ENCODE measurements around the gene KIAA1958. TPM values are rescaled to one million over a fixed set of nuclear protein-coding genes. Genes with fewer than 3 reads are reported as not detected.

Gene KIAA1958
- total and polyA plus RNA-seq, 2 of the 4 experiments (the other 2 are of a cell fraction) = 0.65 to 1.8 TPM

DNA sequence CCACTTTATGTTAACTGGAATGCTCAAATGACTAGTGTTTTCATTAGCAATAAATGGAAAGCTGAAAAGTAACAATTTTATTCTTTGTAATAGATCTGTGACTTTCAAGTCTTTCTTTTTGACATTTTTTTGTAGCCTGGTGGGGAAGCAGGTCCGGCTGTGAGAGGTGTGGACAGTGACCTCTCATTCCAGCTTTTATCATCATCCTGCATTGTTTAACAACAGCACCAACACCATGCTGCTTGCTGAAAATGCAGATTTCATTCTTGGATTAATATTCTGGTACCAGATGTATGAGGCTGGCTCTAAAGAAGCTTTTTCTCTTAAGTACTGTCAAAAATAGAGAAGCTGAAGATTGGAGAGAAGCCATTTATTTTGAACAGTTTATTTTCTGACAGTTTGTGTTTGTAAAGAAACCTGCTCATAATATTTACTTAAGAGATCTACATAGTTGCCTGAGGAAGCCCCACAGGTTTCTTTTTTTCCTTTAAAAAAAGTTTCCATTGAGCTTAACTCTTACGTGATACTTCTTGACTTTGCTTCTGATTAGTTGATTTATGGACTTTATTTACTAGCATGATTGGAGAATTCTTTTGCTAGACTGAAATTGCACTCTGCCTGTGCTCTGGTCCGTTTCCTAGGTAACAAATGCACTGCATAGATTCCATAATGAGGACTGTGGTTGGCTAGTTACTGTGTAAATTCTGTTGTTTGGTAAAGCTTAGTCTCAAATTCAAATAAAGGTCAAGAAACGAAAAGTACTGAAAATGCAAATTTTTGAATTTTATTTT, 3.4 kb downstream of the KIAA1958 start:
- peaks cover 5% of the 10 kb centered on the region for H3K9me1 ChIP-seq (ENCODE audit: insufficient read depth, low read length)
- H2BK5ac ChIP-seq (ENCODE audit: low read depth, low read length, poor library complexity, severe bottlenecking) = no peak overlapping the region
- dilution Hi-C loops (cut with HindIII; ENCODE audit: low sequenced_read_pairs, unreplicated experiment) (no loop called here), intact Hi-C loops (cut with micrococcal nuclease) (loop anchor here (5.0 to 10.0 kb wide), 2 partner anchors 67 to 135 kb away; no protein-coding TSS in a partner anchor), in situ Hi-C loops (cut with MboI; ENCODE audit: low sequenced_read_pairs) (no loop called here)
- H2BK20ac ChIP-seq (ENCODE audit: low read depth, low read length) = no peak overlapping the region
- no peak overlapping the region for H2BK120ac ChIP-seq (ENCODE audit: low read depth, low read length)
- H3K18ac ChIP-seq (ENCODE audit: low read depth, low read length) = no peak overlapping the region
- no peak overlapping the region for H3K4ac ChIP-seq (ENCODE audit: low read depth, low read length)
- peaks cover 6% of the 10 kb centered on the region; the same call in 1 of the 2 replicates for H3K4me1 ChIP-seq (ENCODE audit: control insufficient read depth, insufficient read depth, low read length)
- H3K27ac ChIP-seq (ENCODE audit: insufficient read depth, low read length) = no peak overlapping the region
- peaks cover 3% of the 10 kb centered on the region; the same call in 1 of the 2 replicates for H3K36me3 ChIP-seq (ENCODE audit: control insufficient read depth, insufficient read depth, low read length)
- peaks cover 7% of the 10 kb centered on the region for H3K9me3 ChIP-seq (ENCODE audit: control insufficient read depth, insufficient read depth, low read length)
- no peak overlapping the region for H4K8ac ChIP-seq (ENCODE audit: low read depth in 2 of 2, low read length in 2 of 2)
- no peak overlapping the region for H3K4me2 ChIP-seq (ENCODE audit: low read depth, low read length)
- H4K20me1 ChIP-seq (ENCODE audit: insufficient read depth, low read length) = no peaks in the 10 kb centered on the region; the same call in 1 of the 2 replicates
- H4K91ac ChIP-seq (ENCODE audit: insufficient read depth, low read depth, low read length) = no peak overlapping the region
- no peak overlapping the region for H4K5ac ChIP-seq (ENCODE audit: low read depth, low read length)
- BruUV-seq (replicated peaks) = no TSS peak
- H3K79me1 ChIP-seq (ENCODE audit: low read depth in 1 of 2, low read length in 2 of 2) = peaks cover 7 to 19% of the 10 kb centered on the region in 2 experiments; a peak in 3 of 4 replicates
- H3K4me3 ChIP-seq (ENCODE audit: insufficient read depth, low read depth, low read length) = no peak overlapping the region
- no peaks in the 10 kb centered on the region for H3K27me3 ChIP-seq (ENCODE audit: control insufficient read depth, insufficient read depth, low read length)
- no peak overlapping the region for H2BK15ac ChIP-seq (ENCODE audit: low read depth, low read length)
- no peak overlapping the region for H3K9ac ChIP-seq (ENCODE audit: low read depth, low read length)
- no peak for DNase-seq
- no peak overlapping the region for H3K23ac ChIP-seq (ENCODE audit: low read depth, low read length)
- no CpG with 5 or more reads among the region's 4 CpGs for WGBS, 2 experiments (ENCODE audit: extremely low coverage in 2 of 2, insufficient read length in 1 of 2)
- no peak for ATAC-seq (ENCODE audit: low read depth)
- POLR2A ChIA-PET (ENCODE audit: unreplicated experiment) = no interaction called here
- H2AK9ac ChIP-seq (replicated peaks; ENCODE audit: low read depth, low read length, poor library complexity) = no peak overlapping the region
- CTCF ChIA-PET = interaction anchor here (0.6 to 1.2 kb wide), 2 partner anchors 8 to 91 kb away, joined by 3 read pairs; no protein-coding TSS in a partner anchor
- H2AK5ac ChIP-seq (ENCODE audit: low read depth, low read length) = no peak overlapping the region
- no peak overlapping the region for H3K14ac ChIP-seq (replicated peaks; ENCODE audit: low read depth, low read length)
- H2AFZ ChIP-seq (replicated peaks; ENCODE audit: low read length, poor library complexity) = no peak overlapping the region
- H3K56ac ChIP-seq (ENCODE audit: extremely low read depth, insufficient read depth, low read length) = no peak overlapping the region
- TF ChIP-seq FOS (IDR thresholded peaks at IDR 0.05; ENCODE audit: low read depth, low read length) (no peak), POLR2A (IDR thresholded peaks at IDR 0.05; ENCODE audit: low read depth, low read length) (no peak), SMC3 (IDR thresholded peaks at IDR 0.05; ENCODE audit: low read depth, low read length) (no peak), MXI1 (IDR thresholded peaks at IDR 0.05; ENCODE audit: borderline replicate concordance, low read depth, low read length) (no peak), BHLHE40 (IDR thresholded peaks at IDR 0.05; ENCODE audit: low read depth, low read length) (no peak), NFE2L2 (IDR thresholded peaks at IDR 0.05; ENCODE audit: low read depth, low read length) (no peak), RCOR1 (IDR thresholded peaks at IDR 0.05; ENCODE audit: insufficient replicate concordance, low read length) (no peak), RFX5 (IDR thresholded peaks at IDR 0.05; ENCODE audit: low read depth, low read length) (no peak), CEBPB (IDR thresholded peaks at IDR 0.05; ENCODE audit: low read depth, low read length) (no peak), MAFK (IDR thresholded peaks at IDR 0.05; ENCODE audit: low read depth, low read length) (no peak), MAZ (IDR thresholded peaks at IDR 0.05; ENCODE audit: borderline replicate concordance, low read depth, low read length) (no peak), CHD1 (IDR thresholded peaks at IDR 0.05; ENCODE audit: low read depth, low read length) (no peak)
- TF ChIP-seq, protein P1, sequence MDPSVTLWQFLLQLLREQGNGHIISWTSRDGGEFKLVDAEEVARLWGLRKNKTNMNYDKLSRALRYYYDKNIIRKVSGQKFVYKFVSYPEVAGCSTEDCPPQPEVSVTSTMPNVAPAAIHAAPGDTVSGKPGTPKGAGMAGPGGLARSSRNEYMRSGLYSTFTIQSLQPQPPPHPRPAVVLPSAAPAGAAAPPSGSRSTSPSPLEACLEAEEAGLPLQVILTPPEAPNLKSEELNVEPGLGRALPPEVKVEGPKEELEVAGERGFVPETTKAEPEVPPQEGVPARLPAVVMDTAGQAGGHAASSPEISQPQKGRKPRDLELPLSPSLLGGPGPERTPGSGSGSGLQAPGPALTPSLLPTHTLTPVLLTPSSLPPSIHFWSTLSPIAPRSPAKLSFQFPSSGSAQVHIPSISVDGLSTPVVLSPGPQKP (IDR thresholded peaks at IDR 0.05; ENCODE audit: borderline replicate concordance, low read depth, low read length) = no peak
- TF ChIP-seq, protein P2, sequence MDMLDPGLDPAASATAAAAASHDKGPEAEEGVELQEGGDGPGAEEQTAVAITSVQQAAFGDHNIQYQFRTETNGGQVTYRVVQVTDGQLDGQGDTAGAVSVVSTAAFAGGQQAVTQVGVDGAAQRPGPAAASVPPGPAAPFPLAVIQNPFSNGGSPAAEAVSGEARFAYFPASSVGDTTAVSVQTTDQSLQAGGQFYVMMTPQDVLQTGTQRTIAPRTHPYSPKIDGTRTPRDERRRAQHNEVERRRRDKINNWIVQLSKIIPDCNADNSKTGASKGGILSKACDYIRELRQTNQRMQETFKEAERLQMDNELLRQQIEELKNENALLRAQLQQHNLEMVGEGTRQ (IDR thresholded peaks at IDR 0.05; ENCODE audit: low read depth, low read length) = no peak
- TF ChIP-seq, protein P3, sequence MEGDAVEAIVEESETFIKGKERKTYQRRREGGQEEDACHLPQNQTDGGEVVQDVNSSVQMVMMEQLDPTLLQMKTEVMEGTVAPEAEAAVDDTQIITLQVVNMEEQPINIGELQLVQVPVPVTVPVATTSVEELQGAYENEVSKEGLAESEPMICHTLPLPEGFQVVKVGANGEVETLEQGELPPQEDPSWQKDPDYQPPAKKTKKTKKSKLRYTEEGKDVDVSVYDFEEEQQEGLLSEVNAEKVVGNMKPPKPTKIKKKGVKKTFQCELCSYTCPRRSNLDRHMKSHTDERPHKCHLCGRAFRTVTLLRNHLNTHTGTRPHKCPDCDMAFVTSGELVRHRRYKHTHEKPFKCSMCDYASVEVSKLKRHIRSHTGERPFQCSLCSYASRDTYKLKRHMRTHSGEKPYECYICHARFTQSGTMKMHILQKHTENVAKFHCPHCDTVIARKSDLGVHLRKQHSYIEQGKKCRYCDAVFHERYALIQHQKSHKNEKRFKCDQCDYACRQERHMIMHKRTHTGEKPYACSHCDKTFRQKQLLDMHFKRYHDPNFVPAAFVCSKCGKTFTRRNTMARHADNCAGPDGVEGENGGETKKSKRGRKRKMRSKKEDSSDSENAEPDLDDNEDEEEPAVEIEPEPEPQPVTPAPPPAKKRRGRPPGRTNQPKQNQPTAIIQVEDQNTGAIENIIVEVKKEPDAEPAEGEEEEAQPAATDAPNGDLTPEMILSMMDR (conservative IDR thresholded peaks at IDR 0.05; ENCODE audit: low read depth, low read length) = no peak
